GM18520 (cell line): ENCODE measurements around the gene MOGAT2.
"Not testable (repeated sequence)": the region's sequence is repeated elsewhere in the genome, so short reads cannot be mapped to it uniquely, and the experiment has no call there.

Source experiments
- ATAC-seq: cut with Tn5 transposase; IDR thresholded peaks from one replicate; pipeline ENCODE4 v1.9.1; 2021; ENCODE audit not compliant: unreplicated experiment

MOGAT2 gene

DNA sequence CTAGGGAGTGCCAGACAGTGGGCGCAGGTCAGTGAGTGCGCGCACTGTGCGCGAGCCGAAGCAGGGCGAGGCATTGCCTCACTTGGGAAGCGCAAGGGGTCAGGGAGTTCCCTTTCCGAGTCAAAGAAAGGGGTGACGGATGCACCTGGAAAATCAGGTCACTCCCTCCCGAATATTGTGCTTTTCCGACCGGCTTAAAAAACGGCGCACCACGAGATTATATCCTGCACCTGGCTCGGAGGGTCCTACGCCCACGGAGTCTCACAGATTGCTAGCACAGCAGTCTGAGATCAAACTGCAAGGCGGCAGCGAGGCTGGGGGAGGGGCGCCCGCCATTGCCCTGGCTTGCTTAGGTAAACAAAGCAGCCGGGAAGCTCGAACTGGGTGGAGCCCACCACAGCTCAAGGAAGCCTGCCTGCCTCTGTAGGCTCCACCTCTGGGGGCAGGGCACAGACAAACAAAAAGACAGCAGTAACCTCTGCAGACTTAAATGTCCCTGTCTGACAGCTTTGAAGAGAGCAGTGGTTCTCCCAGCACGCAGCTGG is 31.2 kb downstream of the MOGAT2 start:
- not testable (repeated sequence) for ATAC-seq

DNA sequence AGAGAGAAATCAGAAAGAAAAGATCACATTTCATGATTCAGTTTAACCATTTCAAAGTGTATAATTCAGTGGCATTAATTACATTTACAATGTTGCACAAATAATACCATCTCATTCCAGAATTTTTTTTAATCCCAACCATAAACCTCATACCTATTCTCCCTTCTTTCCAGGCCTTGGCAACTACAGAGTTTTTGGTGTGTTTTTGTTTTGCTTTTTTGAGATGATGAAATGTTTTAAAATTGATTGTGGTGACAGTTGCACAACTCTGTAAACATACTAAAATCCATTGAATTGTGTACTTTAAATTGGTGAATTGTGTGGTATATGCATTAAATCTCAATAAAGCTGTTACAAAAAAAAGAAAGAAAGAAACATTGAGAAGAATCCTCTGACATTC is 37.3 kb downstream of the MOGAT2 start:
- not testable (repeated sequence) for ATAC-seq

- no peak for ATAC-seq
These were observed 40.0 kb downstream of the MOGAT2 start for GRCh38 chr11:75757651-75758050.

DNA sequence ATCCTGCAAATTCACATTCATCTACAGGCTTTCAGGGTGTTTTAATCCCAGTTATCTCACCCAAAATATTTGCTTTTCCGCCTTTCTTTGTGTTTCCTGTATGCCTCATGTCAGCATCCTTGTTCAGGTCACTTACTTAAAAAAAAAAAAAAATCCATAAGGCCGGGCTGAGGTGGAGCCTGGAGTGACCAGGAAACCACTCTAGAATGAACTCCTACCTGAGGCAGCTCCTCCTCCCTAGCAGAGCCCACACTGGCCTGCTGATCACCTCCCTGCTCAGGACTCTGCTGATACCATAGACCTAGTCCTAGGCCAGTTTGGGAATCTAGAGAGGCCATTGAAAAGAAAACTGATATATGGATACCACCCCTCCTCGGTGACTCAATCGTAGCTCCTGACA is 42.2 kb downstream of the MOGAT2 start:
- ATAC-seq = no peak

- no peak for ATAC-seq
These were observed 42.6 kb downstream of the MOGAT2 start for GRCh38 chr11:75760243-75760642.

DNA sequence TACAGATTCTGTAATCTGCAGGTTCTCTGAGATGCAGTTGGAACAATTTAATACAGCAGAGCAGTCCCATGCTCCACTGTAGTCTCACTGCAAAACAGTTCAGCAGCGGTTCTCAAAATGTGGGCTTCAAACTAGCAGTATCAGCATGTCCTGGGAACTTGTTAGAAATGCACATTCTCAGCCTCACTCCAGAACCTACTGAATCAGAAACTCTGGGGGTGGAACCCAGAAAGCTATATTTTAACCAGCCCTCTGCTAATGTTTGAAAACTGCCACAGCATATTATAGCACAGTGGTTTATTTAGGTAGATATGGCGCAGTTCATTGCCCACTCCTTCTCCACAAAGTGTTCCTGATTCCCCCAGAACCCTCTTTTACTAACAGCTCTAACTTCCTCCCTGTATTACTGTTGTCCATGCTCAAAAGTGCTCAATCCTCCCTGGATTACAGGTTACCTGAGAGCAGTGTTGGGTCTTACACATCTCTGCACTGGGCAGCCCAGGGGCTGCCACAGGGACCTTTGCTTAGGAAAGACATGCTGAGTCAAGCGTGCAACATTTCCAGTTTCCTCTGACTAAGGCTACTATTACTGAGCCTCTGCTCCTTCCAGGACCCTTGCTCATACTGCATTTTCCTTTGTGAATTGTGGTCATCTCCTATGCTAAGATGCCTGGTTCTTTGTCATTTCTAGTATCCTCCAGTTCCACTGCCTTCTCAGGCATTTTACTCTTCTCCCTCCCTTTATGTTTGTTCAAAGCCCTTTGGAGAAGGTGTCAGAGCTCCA is 43.3 kb downstream of the MOGAT2 start:
- no peak for ATAC-seq

DNA sequence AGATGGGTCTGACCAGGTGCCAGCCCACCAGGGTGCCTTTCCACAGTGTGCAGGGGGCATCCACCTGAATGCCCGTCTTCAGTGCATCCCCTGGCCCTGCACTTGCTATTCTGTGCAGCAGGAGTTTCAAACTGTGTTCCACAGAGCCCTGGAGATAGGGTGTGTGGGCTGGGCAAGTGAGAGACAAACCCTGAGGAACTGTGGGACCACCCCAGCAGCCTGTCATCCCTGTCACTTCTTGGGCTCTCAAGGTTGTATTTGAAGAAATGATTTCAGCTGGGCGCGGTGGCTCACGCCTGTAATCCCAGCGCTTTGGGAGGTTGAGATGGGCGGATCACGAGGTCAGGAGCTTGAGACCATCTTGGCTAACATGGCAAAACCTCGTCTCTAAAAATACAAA is 44.5 kb downstream of the MOGAT2 start:
- no peak for ATAC-seq

- no peak for ATAC-seq
These were observed 45.2 kb downstream of the MOGAT2 start for GRCh38 chr11:75762885-75763284.

GRCh38 chr11:75763846-75764245 is 46.2 kb downstream of the MOGAT2 start:
- ATAC-seq = no peak

DNA sequence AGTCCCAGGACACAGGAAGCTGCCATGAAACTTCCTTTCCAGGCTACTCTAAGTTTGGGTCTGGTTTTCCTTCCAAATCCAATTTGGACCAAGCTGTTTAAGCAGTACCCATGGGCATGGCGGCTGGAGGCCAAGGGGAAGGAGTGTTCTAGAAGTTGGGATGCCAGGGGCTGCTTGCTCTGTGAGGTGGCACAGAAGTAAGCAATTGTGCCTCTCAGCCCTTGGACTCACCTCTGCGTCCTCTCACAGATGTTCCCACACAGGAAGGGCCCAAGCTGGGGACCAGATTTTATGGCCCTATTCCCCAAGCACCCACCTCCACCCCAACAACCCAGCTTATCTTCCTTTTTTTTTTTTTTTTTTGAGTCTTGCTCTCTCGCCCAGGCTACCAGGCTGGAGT is 47.5 kb downstream of the MOGAT2 start:
- ATAC-seq = no peak

- no peak for ATAC-seq
These were observed 49.0 kb downstream of the MOGAT2 start for GRCh38 chr11:75766443-75767227.

DNA sequence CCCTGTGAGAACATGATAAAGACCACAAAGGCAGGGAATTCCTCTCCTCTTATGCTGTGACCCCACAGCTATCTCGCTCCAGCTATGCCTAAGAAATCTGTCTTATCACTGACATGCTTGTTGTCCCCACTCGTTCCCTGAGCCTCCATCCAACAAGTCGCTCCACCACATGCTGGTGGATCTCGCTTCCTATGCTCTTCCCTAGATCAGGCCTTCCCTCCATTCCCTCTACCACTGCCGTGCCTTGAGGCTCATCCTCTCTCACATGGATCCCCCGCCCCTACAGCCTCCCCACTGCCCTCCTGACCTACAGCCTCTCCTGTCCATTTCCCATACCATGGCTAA is 49.6 kb downstream of the MOGAT2 start:
- ATAC-seq = no peak

DNA sequence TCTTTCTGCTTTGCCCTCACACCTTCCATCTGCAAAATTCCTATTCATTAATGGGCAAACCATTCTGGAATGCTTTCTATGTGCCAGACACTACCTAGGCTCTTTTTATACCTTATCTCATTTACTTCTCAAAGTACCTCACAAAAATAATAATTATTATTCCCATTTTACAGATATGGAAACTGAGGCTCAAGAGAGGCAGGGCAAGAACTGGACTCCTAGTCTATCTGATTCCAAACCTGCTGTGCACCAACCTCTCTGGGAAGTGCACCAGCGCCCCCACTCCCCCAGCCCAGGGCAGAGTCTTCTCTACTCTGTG is 50.1 kb downstream of the MOGAT2 start:
- ATAC-seq = no peak

GRCh38 chr11:75768112-75768908 is 50.7 kb downstream of the MOGAT2 start, which contains the start of gene DGAT2:
Gene DGAT2 (plus strand): TSS chr11:75768778. CDS start chr11:75768992, 214 bp downstream.
- peak; percentile 55 for ATAC-seq

- no peak for ATAC-seq
These were observed 51.5 kb downstream of the MOGAT2 start for GRCh38 chr11:75768909-75769771.

GRCh38 chr11:75770102-75770501 is 52.5 kb downstream of the MOGAT2 start:
- no peak for ATAC-seq

DNA sequence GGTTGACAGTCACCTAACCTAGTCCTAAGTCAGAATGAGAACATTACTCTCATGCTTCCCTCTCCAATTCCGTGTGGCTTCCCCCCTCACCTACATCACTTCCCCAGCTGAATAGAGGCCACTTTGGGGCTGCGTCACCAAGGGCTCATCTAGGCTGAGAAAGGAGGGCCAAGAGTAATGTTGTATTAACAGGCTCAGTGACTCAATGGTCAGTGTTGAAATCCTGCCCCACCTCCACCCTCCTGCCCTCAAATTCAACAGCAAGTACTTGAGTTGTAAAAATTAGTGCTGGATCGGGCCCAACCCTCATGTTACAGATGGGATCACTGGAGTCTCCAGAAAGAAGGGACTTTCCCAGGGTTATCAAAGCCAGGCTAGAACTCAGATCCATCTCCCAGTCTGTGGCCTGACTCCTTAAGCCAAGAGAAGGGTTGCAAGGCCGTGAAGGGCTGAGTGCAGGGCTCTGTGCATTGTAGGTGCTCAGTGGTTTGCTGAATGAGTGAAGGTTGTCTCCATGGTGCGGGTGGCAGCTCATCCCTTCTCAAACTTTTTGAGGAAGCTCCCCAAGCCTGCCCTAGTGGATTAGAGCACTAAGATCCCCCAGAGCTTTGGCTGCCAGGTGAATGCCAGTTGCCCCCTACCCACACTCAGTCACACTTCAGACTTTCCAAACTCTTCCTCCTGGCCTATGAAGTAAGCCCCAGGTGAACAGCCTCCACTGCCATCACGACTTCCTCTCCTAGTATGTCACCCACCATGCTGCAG is 54.2 kb downstream of the MOGAT2 start:
- ATAC-seq = no peak

DNA sequence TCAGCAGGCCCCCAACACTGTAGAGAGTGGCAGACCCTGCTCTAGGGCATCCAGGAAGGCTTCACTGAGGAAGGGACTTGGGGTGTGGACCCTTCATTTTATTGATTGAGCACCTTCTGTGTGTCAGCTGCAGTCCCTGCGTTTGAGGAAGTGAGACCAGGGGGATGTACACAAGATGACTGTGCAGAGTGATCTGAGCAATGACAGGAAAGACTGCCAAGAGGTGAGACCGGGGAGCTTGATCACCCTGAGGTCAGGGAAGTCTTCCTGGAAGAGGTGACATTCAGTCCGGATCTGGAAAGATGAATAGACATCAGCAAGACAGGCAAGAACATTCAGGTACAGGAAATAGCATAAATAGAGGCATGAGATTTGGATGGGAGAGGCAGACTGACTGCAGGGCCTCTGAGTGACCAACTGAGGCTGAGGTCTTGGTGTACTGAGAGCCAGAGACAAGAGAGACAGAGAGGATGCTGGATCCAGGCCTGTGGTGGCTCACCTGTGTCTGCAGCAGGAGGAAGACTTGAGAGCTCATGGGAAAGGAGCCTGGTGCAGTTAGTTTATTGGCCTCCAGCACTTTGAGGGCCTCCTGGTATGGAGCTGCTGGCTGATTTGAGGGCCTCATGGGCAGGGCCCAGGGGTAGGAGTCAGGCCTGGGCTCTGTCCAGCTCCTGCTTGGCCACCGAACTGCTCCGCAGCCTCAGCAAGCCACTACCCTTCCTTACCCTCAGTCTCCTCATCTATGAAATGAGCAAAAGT is 56.1 kb downstream of the MOGAT2 start:
- ATAC-seq = peak; percentile 82

DNA sequence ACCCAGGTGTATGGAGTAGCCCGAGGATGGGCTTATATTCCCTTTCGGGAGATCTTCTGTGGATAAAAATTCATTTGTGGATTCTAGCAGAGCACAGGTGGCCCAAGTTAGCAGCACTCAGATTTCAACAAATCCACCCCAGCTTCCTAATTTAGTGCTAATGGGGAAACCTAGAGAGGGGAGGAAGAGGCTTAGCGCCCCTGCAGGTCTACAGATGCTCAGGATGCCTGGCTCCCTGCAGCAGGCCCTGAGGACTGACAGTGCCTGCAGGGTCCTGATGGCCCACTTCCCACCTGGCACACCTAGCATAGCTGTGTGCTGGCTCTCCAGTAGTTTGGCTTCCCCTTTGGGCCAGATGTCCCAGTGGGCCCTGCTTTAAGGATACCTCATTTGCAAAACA is 57.4 kb downstream of the MOGAT2 start:
- ATAC-seq = no peak
